ENCODE results near the gene EVI5.
"Not testable (repeated sequence)": the region's sequence is repeated elsewhere in the genome, so short reads cannot be mapped to it uniquely, and the experiment has no call there.

EVI5 gene

DNA sequence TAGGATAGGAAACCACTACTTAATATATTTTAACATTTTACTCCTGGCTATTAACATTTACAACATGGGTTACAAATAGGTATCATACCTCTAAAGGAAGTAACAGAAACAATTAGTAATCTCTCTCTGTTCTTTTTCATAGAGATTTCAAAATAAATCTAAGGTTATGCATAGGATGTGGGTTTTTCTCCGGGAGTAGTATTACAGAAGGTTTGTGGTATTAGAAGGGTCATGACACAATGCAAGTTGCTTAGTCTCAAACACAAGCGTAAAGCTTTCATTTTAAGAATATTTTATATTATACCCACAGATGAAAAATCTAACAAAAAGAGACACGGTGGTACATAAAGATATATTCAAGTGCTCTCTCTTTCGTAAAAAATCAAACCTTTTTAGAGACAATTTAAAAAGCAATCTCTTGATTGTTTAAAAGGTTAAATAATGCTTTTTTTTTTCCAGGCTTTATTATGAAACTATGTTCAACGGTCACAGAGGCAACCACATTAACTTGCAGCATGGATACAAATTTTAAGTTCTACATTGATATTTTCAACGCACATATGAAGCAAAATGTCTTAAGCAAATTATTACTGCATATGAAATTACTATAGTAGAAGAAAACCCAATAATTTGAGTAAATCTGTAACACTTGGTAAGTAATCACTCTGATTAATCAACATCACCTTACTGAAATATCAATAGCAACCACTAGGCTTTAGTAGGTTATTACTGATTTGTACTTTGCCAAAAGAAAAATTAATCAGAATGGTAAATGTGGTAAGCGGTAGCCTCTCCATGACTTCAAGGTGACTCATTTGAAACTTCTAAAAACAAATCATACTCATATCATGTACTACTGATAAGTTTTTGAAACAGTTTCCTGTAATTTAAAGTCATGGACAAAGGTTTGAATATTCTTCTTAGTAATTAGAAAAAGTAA, 200.8 kb downstream of the EVI5 start:
- no peak for DNase-seq (ENCODE audit: low read depth in 2 of 2, low spot score in 1 of 2)

DNA sequence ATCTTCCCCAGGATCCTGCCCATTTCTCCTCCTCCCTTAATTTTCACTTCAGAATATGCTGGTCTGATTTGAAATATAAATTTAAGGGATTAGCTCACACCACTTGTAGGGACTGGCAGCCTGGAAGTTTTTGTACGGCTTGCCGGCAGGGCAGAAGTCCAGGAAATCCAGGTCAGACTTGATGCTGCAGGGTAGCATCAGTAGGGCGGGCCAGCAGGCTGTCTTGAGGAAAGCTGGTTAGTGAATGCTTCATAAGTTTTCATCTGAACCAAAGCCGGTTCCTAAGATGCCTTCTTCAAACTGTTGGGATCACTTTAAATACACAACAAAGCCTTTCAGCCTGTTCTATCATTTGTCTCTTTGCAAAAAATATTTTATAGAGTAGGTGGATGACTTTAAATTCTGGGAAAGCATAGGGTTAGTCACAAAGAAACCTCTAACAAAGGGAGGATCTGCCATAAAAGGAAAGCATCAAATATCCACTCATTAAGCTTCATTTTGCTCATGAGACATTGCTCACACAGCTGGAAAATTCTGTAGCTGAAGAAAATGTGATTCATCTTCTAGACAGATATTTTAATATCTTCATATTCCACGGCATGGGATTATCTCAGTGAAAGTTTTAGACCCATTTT, 207.5 kb downstream of the EVI5 start:
- no peak for DNase-seq (ENCODE audit: low read depth in 2 of 2, low spot score in 1 of 2)

DNA sequence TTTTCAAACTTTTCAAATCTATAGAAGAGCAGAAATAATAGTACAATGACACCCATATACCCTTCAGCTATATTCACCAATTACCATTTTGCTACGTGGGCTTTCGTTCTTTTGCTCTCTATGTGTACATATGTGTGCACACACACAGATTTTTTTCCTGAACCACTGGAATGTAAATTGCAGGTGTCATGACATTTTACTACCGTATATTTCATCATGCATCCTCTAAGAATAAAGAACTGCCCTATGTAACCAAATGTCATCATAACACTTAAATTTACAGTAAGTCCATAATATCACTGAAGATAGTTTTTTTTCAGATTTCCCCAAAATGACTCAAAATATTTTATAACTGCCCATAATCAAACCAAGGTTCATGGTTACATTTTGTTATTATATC, 209.8 kb downstream of the EVI5 start:
- DNase-seq (ENCODE audit: low read depth in 2 of 2, low spot score in 1 of 2) = no peak

DNA sequence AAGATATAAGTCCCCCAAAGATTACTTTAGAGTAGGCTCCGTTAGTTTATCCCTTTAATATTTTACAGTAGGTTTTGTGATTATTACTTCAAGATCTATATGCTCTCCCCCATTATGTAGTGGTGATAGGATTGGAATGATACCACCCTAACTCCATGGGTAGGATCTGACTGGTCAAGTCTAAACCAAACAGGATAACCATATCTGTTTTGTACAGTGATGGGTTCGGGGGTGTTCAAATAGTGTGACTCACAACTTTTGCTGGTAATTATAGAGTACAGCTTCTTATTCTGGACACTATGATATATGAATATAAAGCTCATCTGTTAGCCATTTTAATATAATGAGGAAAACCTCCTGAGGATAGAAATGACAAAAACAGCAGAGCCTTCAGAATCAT, 212.4 kb downstream of the EVI5 start:
- no peak for DNase-seq (ENCODE audit: low read depth in 2 of 2, low spot score in 1 of 2)

DNA sequence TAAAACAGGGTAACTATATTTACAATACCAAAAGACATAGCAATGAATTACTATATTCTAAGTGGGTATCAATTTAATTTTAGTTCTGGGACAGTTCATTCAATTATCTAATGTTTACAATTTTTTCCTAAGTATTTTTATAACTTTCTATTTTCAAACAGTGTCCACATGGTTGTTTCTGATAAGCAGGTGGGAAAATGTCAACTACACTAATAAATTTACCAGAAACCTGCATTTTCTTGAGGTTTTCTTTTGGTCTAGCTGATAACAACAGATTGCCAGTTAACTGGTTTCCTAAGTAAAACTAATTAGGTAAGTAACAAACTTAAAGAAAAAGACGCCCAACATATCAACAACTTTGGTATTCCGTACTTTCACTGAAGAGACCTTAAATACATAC, 213.3 kb downstream of the EVI5 start:
- DNase-seq (ENCODE audit: low read depth in 2 of 2, low spot score in 1 of 2) = no peak

DNA sequence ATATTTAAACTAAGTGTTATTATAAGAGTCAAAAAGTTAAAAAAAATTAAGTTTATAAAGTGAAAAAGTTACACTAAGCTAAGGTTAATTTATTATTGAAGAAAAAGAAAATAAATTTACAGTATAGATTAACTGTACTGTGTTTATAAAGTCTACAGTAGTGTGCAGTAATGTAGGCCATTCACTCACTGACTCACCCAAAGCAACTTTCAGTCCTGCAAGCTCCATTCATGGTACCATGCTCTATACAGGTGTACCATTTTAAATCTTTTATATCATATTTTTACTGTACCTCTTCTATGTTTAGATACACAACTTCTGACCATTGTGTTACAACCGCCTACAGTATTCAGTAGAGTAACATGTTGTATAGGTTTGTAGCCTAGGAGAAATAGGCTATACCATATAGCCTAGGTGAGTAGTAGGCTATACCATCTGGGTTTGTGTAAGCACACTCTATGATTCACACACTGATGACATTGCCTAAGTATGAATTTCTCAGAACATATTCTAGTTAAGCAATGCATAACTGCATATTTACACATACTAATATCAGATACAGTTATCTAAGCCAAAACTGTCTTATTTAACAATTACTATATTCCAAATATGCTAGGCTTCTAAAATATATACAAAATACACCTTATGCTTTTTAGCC, 217.6 kb downstream of the EVI5 start:
- no peak for DNase-seq (ENCODE audit: low read depth in 2 of 2, low spot score in 1 of 2)

DNA sequence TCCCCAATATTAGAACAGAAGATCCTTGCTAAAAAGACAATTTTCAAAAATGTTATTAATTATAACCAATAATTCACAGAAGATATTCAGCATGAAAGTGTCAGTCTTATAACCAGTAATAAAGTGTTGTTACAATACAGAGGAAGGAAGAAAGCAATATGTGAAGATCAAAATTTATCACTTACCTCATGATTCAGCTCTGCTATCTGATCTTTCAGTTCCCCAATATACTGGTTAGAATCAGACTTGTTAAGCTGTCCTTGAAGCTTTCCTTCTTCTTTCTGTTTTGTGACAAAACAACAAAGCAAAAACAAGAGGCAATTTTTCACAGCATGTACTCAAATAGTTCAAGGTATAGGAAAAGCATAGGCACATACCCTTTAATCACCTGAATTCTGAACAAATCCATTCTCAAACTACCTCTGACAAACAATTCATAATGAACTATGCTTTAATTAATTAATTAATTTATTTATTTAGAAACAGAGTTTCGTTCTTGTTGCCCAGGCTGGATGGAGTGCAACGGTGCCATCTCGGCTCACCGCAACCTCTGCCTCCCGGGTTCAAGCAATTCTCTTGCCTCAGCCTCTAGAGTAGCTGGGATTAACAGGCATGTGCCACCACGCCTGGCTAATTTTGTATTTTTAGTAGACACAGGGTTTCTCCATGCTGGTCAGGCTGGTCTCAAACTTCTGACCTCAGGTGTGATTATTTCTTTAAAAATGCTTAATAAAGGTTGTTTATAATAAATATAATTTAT, 221.3 kb downstream of the EVI5 start:
- DNase-seq (ENCODE audit: low read depth in 2 of 2, low spot score in 1 of 2) = no peak

DNA sequence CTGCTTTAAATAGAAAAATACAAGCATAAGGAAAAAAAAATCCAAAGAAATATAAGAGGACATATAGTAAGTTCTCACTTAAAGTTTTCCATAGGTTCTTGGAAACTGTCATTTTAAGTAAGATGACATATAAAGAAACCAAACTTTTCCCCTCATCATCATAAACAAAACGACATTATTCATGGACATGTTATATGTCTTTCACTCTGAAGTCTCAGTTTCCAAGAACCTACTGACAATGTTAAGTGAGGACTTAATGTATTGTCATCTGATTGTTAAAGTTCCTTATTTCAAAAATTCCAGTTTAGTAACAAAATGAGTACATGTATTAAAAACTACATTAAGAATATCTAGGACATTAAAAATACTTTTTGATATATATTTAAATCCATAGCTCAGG, 228.6 kb downstream of the EVI5 start:
- no peak for DNase-seq (ENCODE audit: low read depth in 2 of 2, low spot score in 1 of 2)

DNA sequence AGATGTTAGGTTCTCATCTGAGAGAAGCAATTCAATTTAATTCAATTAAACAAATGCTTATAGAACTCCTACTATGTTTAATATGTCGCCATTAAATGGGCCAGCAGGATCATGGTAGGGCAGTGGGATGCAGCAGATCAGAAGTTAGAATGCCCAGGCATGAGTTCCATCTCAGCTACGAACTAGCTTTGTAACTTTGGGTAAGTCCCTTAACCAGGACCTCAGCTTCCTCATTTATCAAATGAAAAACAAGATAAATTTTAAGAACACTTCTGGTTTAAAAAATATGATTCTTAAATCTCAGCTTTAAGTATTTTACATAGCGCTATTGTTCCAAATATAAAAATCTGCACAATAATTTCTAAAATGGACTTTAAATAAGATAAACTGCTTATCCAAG, 230.7 kb downstream of the EVI5 start:
- no peak for DNase-seq (ENCODE audit: low read depth in 2 of 2, low spot score in 1 of 2)

DNA sequence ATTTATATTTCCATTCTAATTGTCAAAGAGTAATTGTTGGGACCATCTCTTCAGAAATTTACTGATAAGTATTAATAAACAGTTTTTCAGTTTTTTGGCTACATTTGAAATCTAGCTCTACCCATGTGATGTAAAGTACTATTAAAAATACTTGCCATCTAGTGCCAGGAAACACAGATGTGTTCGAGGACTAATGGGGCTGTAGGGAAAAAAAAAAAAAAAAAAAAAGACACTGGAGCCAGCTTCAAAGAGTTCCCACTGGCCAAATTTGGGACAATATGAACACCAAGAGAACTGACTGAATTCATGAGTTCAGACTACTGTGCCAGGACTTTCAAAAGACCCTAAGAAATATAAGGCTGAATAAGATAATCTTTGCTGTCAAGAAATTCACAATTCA, 233.0 kb downstream of the EVI5 start:
- DNase-seq (ENCODE audit: low read depth in 2 of 2, low spot score in 1 of 2) = no peak

DNA sequence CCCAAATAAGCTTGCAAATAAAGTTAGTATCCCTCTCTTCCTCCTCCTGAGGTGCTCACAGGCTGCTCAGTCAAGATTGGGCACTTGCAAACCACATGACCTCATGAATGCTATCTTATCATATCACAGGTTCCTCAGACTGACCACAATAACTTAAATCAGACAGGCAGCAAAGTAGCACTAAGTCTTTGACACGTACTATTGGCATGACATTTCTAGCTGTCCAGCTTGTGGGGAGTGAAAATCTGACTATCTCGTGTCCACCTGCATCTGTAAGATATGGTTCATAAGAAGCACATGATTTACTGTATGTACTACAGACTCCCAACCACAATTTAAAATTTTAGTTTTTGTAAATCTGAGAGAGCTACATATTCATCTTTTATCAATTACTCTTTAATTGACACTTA, 240.1 kb downstream of the EVI5 start:
- DNase-seq (ENCODE audit: low read depth in 2 of 2, low spot score in 1 of 2) = no peak

DNA sequence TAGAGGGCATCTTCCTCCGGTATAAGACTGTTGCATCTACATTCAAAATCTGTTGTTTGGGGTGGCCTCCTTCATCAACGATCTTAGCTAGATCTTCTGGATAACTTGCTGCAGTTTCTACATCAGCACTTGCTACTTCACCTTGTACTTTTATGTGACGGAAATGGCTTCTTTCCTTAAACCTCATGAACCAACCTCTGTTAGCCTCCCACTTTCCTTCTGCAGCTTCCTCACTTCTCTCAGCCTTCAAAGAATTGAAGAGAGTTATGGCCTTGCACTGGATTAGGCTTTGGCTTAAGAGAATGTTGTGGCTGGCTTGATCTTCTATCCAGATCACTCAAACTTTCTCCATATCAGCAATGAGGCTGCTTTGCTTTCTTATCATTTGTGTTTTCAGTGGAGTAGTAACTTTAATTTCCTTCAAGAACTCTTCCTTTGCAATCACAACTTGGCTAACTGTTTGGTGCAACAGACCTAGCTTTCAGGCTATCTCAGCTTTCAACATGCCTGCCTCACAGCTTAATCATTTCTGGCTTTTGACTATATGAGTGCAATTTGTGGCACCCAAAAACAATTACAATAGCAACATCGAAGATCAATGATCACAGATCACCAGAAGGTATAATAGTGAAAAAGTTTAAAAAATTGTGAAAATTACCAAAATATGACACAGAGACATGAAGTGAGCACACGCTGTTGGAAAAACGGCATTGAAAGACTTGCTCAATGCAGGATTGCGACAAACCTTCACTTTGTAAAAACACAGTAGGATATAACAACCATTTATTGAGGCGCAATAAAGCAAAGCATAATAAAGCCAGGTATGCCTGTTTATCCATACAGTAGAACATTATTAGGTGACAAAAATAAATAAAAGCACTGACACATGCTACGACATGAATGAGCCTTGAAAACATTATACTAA, 241.5 kb downstream of the EVI5 start:
- no peak for DNase-seq (ENCODE audit: low read depth in 2 of 2, low spot score in 1 of 2)

DNA sequence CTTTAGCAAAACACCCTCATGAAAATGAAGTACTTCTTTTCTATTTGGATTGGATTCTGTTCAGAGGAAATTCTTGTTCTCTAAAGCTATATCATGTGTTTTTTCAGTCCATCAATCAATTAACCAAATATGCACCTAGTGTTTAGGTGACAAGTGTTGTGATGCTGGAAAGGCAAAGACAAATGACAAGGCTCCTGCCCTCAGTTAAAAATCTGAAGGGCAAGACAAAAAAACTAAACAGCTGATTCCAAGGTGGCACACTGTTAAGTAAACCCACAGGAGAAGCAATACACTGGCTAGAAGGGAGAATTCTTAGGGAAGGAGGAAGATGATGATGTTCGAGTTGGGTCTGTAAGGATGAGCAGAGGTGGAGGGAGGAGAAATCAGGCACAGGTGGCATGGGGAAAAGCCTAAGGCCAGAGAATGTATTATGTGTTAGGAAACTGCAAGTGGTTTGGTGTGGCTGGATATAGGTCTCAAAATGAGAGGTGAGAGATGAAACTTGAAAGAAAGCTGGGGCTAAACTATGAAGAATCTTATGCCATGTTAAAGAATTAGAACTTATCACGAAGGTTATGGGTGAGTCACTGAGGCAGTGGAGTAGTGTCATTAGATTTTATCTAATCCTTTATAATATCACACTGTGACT, 246.4 kb downstream of the EVI5 start:
- no peak for DNase-seq (ENCODE audit: low read depth in 2 of 2, low spot score in 1 of 2)

DNA sequence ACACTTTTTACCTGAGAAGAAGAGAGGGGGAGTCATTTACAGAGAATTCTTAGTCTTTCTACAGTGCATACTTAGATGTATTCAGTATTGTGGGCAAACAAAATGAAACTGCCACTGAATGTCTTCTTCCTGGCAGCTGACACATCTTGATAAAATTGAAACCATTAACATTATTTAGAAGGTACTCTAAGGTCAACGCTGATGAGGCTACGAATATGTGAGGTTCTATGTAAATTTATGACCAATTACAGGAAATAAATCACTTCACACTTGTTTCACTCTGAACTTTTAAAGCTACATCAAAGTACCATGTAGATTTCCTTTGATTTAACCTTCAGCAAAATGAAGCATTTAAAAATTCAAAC, 246.9 kb downstream of the EVI5 start:
- no peak for DNase-seq (ENCODE audit: low read depth in 2 of 2, low spot score in 1 of 2)

DNA sequence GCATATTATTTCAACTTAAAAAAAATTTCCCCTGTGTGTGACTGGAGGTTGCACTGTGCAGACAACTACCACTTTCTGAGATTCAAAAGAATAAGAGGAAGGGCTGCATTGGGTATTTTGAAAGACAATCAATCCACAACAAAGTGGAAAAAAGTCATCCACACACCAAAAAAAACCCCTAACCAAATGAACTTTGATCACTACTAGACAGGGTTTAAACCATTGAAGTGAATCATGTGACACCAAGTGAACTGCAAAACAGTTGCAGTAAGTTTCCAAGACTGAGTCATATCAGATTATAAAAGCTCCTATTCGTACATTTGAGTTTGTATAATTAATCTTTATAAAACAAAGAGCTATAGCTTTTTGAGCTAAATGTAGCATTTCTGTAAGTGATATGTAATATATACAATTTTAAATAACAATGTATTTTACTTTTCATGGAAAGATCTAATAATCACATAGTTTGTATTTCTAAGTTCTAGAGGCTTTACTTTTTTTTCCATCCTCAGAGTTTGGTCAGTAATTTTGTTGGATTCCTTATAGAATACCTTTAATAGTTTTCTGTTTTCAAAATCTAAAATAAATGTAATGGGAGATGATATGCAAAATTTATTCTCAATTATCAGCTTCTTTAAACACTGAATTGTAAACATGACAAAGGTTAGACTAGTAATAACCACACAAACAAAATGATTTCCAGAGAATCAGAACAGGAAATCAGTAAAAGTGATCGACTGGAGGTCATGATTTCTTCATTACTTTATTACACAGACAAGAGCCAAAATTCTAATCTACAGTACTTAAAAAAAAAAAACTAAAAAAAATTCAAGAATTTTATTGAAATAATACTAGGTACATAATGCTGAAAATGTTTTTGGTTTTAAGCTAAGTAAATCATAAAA, 247.7 kb downstream of the EVI5 start:
- DNase-seq (ENCODE audit: low read depth in 2 of 2, low spot score in 1 of 2) = no peak

DNA sequence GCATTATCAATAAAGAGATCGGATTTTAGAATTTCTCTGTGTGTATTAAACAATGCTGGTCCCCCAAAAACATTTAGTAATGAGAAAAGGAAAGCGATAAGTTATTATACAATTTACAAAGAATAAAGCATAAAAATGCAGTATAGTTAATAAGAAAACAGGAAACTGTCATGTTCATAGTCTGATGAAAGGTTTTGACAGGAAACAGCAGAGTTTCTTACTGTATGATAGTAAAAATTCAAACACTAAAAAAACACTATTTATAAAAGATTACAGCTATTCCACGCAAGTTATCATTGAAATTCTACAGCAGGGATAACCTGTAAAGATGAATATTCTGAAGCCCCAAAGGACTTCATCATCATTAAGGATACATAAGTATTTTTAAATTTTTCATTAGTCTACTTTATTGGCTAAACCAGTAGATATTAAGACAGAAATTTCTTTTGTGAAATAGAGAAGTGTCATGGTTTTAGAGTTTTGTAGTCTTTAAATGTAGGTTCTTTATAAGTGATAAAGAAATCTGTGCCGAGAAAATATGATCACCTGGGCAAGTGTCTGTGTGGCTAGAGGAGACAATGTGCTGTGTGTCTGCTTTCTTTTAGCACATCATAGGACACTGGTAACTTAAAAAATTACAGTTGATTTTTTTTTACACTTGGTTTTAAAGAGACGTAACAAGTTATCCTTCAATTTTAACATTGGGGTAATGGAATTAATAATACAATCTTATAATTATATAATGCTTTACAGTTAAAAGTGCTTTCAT, 248.5 kb downstream of the EVI5 start:
- DNase-seq (ENCODE audit: low read depth in 2 of 2, low spot score in 1 of 2) = no peak

DNA sequence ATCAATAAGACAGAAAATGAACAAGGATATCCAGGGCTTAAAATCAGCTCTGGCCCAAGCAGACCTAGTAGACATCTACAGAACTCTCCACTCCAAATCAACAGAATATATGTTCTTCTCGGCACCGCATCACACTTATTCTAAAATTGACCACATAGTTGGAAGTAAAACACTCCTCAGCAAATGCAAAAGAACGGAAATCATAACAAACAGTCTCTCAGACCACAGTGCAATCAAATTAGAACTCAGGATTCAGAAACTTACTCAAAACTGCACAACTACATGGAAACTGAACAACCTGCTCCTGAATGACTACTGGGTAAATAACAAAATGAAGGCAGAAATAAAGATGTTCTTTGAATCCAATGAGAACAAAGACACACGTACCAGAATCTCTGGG, 252.5 kb downstream of the EVI5 start:
- not testable (repeated sequence) for DNase-seq (ENCODE audit: low read depth in 2 of 2, low spot score in 1 of 2)

DNA sequence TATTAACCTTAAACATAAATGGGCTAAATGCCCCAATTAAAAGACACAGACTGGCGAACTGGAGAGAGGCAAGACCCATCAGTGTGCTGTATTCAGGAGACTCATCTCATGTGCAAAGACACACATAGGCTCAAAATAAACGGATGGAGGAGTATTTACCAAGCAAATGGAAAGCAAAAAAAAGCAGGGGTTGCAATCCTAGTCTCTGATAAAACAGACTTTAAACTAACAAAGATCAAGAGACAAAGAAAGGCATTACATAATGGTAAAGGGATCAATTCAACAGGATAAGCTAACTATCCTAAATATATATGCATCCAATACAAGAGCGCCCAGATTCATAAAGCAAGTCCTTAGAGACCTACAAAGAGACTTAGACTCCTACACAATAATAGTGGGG, 253.0 kb downstream of the EVI5 start:
- DNase-seq (ENCODE audit: low read depth in 2 of 2, low spot score in 1 of 2) = not testable (repeated sequence)
